Prostate gland (tissue), 2 donors: Measurements from ENCODE around the gene DDX39B.

Experiments used
- CTCF ChIP-seq, 4 experiments: fragments of 200-600 bp in 2 of 4; fragments of 450-650 bp in 2 of 4; sonication (generic) in 2 of 4; IDR thresholded peaks; 1 replicate in 3 of 4; 2 replicates in 1 of 4; pipeline ENCODE4 v1.5.1; 2016 to 2019; ENCODE audit warnings: antibody characterized with exemption in 4 of 4, mild to moderate bottlenecking in 2 of 4, moderate library complexity in 2 of 4
- POLR2A ChIP-seq: fragments of 450-650 bp; IDR thresholded peaks from one replicate; pipeline ENCODE4 v1.6.1; 2016; ENCODE audit warnings: antibody characterized with exemption, mild to moderate bottlenecking

GRCh38 chr6:31489086-31489485 lies 52.7 kb downstream of the DDX39B start:
- TF ChIP-seq CTCF (IDR thresholded peaks at IDR 0.05) (no peak), POLR2A (no peak)
